HG03103 (cell line): ENCODE results near the gene KLHL21.
"Not testable (repeated sequence)": the region's sequence is repeated elsewhere in the genome, so short reads cannot be mapped to it uniquely, and the experiment has no call there.

Experiments
- ATAC-seq: cut with Tn5 transposase; IDR thresholded peaks from one replicate; pipeline ENCODE4 v1.9.1; 2021; ENCODE audit warnings: low read depth; ENCODE audit not compliant: unreplicated experiment

KLHL21 gene

GRCh38 chr1:6600410-6601048 is 2.1 kb downstream of the KLHL21 start:
- no peak for ATAC-seq

DNA sequence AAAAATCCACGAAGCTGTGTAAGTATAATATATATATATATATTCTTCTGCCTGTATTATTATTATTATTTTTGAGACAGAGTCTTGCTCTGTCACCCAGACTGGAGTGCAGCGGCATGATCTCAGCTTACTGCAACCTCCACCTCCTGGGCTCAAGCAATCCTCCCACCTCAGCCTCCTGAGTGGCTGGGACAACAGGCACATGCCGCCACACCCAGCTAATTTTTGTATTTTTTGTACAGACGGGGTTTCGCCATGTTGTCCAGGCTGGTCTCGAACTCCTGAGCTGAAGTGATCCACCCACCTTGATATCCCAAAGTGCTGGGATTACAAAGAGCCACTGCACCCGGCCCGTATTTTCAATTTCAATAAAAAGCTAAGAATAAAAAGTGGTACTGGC is 2.7 kb downstream of the KLHL21 start:
- not testable (repeated sequence) for ATAC-seq

GRCh38 chr1:6599141-6599975 is 3.3 kb downstream of the KLHL21 start:
- no peak for ATAC-seq

GRCh38 chr1:6597777-6598131 is 4.9 kb downstream of the KLHL21 start:
- ATAC-seq, result no peak

GRCh38 chr1:6596886-6597776 is 5.5 kb downstream of the KLHL21 start:
- ATAC-seq, result no peak

- ATAC-seq, result no peak
These were observed 6.3 kb downstream of the KLHL21 start for GRCh38 chr1:6596351-6596750.

- ATAC-seq, result no peak
These were observed 7.5 kb downstream of the KLHL21 start for GRCh38 chr1:6594977-6595740.

DNA sequence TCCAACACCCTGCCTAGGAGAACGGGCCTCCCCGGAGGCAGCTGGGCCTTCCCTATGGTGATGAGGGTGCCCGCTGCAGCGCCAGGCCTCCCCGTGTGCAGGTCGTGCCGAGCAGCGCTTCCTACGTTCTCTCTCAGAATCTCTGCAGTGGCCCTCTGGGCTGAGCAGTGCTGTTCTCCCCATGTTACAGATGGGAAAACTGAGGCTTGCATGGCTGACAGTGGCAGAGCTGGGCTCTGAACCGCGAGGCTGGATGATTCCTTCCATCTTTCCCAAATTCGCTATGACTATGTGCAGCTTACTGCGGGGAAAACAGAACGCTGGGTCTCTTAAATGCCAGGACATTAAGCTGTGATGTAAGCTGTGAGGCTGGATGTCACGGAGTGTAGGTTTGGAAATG is 8.9 kb downstream of the KLHL21 start:
- ATAC-seq, result no peak

- no peak for ATAC-seq
These were observed 9.6 kb downstream of the KLHL21 start for GRCh38 chr1:6592865-6593593.

DNA sequence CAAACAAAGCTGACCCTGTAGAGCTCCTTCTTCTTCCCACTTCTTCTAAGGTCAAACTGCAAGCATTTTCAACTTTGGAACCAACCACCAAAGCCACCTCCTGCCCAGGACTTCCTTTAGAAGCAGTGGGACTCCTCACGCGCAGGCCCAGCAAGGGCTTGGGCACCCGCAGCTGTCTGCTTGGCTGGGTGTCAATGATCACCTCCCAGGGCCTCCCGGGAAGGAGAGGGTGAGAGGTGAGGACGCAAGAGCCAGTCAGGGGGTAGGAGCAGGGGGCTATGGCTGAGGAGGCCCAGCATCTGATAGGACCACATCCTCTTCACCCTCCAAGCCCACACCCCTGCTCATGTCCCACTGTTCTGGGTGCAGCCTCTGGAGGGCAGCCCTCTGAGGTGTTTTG is 10.2 kb downstream of the KLHL21 start:
- no peak for ATAC-seq

- no peak for ATAC-seq
These were observed 11.0 kb downstream of the KLHL21 start for GRCh38 chr1:6591644-6592043.

- no peak for ATAC-seq
These were observed 11.4 kb downstream of the KLHL21 start for GRCh38 chr1:6591222-6591621.

DNA sequence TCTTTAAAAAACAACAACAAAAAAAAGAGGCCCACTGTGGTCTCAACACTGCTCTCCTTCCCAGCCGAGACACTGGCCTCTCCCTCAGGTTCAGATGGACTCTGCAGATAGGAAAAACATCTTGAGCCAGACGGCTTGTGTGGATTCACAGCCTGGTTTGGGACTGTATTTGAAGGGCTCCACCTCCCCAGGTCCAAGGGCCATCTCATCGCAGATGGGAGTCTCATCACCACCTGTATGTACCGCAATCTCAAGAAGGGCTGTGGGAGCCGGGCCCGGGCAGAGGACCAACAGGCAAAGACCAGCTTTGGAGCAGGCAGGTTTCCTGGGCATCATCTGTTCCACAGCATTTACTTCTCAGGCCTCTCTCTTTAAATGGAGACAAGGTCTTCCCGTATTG is 12.6 kb downstream of the KLHL21 start:
- no peak for ATAC-seq

GRCh38 chr1:6588893-6589520 is 13.7 kb downstream of the KLHL21 start:
- ATAC-seq, result no peak

GRCh38 chr1:6588128-6588892 is 14.4 kb downstream of the KLHL21 start:
- no peak for ATAC-seq

- no peak for ATAC-seq
These were observed 15.2 kb downstream of the KLHL21 start for GRCh38 chr1:6587261-6588005.

- no peak for ATAC-seq
These were observed 16.3 kb downstream of the KLHL21 start for GRCh38 chr1:6586404-6586816.

- ATAC-seq, result no peak
These were observed 16.8 kb downstream of the KLHL21 start for GRCh38 chr1:6585841-6586240.
